GM21528 (cell line): ENCODE results near the gene SLC12A5.

Experiments used
- ATAC-seq: cut with Tn5 transposase; IDR thresholded peaks from one replicate; pipeline ENCODE4 v1.9.1; 2021; ENCODE audit warnings: mild to moderate bottlenecking, moderate library complexity; ENCODE audit not compliant: unreplicated experiment, low FRiP score

The SLC12A5 gene

GRCh38 chr20:46006022-46006705 lies 22.9 kb upstream of the SLC12A5 start:
- ATAC-seq = no peak

DNA sequence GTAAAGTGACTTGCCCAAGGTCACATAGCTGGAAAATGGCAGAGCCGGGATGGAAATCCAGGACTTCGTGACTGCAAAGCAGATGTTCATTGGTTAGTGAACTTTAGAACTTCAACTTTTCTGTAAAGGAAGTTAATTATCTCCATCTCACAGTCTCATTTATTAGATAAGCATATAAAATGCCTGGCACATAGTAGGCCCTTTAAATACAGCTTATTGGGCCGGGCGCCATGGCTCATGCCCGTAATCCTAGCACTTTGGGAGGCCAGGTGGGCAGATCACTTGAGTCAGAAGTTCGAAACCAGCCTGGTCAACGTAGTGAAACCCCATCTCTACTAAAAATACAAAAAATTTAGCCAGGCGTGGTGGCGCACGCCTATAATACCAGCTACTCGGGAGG lies 22.1 kb upstream of the SLC12A5 start:
- ATAC-seq = no peak

- no peak for ATAC-seq
Observed at GRCh38 chr20:46007671-46008070, 21.3 kb upstream of the SLC12A5 start.

GRCh38 chr20:46009816-46010215 lies 19.2 kb upstream of the SLC12A5 start:
- no peak for ATAC-seq

- ATAC-seq = no peak
Observed at GRCh38 chr20:46010491-46011391, 18.3 kb upstream of the SLC12A5 start.

GRCh38 chr20:46011631-46012482 lies 17.2 kb upstream of the SLC12A5 start:
- ATAC-seq = no peak

- ATAC-seq = no peak
Observed at GRCh38 chr20:46012921-46013320, 16.1 kb upstream of the SLC12A5 start.

DNA sequence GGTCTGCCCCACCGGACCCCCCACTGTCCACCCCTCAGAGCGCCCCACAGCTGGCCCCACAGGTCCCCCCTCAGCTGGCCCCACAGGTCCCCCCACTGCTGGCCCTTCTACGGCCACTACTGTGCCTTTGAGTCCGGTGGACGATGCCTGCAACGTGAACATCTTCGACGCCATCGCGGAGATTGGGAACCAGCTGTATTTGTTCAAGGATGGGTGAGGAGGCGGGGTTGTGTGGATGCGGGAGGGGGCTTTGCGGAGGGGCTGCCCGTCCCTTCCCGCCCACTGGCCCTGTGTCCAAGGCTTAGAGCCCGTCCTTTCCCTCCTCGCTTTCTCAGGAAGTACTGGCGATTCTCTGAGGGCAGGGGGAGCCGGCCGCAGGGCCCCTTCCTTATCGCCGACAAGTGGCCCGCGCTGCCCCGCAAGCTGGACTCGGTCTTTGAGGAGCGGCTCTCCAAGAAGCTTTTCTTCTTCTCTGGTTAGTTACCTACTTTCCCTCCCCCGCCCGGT lies 15.6 kb upstream of the SLC12A5 start:
- no peak for ATAC-seq

DNA sequence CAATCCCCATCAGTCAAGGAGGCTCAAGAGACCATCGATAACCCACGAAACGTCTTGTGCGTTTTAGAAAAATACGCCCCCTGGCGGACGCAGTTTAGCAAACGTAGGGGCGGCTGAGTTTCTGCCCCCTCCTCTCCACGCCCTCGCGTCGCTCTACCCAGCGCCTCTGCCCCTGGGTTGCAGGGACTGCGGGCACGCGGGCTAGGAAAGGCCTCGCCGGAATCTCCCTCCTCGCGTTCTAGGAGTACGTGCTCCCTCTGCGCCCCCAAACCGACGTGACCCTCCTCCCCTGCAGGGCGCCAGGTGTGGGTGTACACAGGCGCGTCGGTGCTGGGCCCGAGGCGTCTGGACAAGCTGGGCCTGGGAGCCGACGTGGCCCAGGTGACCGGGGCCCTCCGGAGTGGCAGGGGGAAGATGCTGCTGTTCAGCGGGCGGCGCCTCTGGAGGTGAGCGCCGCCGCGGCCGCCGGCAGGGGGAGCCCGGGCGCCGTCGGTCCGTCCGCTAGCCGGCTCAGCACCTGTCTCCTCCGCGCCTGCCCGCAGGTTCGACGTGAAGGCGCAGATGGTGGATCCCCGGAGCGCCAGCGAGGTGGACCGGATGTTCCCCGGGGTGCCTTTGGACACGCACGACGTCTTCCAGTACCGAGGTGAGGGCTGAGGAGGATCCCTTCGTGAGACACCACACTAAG lies 15.0 kb upstream of the SLC12A5 start:
- no peak for ATAC-seq

DNA sequence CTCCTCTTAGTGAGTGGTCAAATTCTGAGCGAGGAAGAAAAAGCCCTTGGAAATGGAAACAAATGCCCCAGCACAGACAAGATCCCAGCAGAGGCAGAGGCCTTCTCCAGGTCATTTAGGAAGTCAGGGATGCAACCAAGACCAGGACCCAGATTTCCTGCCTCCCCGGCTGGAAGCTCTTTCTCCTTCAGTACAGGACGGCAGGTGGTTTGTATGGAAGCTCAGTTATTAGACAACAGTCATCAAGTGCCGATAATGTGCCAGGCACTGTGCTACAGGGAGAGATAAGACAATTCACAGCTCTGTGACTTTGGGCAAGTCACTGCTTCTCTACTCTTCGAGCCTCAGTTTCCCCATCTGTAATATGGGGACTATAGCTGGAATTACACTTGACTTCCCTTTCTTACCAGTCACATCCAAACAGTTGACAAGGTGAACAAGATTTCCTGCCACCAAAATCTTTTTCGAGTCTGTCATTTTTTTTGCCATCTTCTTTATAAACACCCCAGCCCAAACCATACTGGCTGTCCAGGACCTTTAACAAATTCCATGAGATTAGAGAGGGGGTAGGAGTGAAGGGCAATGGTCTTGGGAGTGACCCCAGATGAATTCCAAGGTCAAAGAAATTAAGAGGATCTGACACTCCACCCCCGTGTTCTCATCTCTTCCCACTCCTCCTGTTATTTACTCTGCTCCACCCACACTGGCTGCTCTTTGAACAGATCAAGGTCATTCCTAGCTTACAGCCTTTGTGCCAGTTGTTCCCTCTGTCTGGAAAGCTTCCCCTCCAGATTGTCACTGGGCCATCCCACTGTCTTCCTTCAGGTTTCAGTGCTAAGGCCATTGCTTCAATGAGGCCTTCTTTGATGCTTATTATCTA lies 14.3 kb upstream of the SLC12A5 start:
- no peak for ATAC-seq

- ATAC-seq = no peak
Observed at GRCh38 chr20:46017272-46017671, 11.7 kb upstream of the SLC12A5 start.

DNA sequence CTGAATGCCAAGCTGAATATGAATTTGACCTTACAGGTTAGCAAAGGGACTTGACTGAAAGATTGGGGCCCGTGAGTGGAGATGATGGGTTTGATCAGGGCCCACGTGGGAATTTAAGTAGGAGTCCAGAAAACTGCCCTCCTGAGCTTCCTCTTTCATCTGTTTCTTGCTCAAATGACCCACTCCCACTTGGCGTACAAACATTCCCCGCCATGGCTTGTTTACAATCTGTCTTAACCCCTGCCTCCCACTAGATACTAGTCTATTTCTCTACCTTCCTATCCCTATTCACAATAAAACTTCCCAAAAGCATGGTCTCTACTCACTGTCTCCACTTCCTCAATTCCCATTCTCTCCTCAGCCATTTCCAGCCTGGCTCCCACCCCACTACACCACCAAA lies 10.9 kb upstream of the SLC12A5 start:
- no peak for ATAC-seq

DNA sequence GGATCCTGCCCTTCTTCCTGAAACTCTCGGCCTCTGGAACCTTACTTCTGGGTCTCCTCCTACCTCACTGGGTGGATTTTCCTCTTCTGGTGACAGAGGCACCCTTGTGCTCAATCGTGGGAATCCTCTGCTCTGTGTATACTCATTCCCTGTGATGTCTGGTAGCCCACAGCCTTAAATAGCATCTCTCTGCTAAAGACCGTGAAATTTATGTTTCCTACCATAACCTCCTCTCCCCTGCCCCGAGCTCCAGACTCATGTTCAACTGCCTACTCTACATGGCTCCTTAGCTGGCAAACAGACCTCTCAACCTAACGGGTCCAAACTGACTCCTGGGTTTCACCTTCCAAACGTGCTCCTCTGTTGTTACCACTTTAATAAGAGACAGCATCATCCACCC lies 10.4 kb upstream of the SLC12A5 start:
- no peak for ATAC-seq

DNA sequence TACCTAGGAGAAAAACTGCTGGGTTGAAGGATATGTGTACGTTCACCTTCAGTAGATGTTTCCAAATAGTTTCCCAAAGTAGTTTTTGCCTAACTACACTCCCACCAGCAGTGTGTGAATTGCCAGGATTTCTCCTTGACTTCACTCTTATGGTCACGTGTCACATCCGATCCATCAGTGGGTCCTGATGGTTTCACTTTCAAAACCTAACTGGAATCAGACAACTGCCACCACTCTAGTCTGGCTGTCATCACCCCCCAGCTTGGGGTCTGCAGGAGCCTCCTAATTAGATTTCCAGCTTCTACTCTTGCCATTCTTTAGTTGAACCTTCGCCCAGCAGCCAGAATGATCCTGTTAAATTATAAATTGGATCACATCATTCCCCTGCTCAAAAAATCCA lies 8.5 kb upstream of the SLC12A5 start:
- ATAC-seq = no peak

- ATAC-seq = no peak
Observed at GRCh38 chr20:46021361-46022359, 7.4 kb upstream of the SLC12A5 start.

- no peak for ATAC-seq
Observed at GRCh38 chr20:46022411-46023147, 6.4 kb upstream of the SLC12A5 start.

DNA sequence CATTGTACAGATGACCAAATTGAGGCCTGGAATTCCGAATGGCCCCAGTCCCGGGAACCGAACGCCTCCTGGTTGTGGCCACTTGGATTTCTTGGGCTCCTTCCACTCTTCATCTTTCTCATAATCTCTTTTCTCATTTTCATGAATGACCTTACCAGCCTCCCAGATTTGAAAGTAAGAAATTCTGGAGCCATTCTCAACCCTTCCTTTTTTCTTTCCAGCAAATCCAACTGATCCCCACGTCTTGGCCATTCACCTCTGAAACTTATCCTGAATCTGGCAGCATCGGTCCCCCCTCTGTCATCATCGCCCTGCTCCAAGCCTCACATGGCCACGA lies 5.9 kb upstream of the SLC12A5 start:
- no peak for ATAC-seq

- ATAC-seq = no peak
Observed at GRCh38 chr20:46023999-46024398, 5.0 kb upstream of the SLC12A5 start.
